ENCODE measurements around the gene SH3BP5L. TPM values are rescaled to one million over a fixed set of nuclear protein-coding genes. Genes with fewer than 3 reads are reported as not detected.

SH3BP5L gene
- total and polyA plus RNA-seq, 2 of the 13 experiments (the other 11 are each of a cell fraction or from before 2014, with no cell fraction given) = 10.3 to 14.9 TPM

DNA sequence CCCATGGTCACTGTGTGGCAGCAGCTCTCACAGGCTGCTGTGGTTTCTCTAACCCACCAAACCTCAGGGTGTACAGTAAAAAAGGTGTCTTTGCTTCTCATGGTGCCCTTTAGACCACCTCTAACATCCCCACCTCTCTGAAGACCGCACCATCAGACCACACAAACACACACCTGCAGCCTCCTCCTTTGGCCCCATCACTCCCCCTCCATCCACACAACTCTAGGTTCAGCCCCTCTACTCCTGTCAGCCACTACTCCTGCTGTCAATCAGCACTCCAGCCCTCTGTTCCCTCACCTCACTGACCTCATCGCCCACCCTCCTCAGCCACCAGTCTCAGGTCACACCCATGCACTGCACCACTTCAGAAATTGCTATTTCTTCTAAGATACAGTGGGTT lies 25.7 kb upstream of the SH3BP5L start (continued):
- TF ChIP-seq ZNF816 (CRISPR knock-in tag; IDR thresholded peaks at IDR 0.05; ENCODE audit: borderline replicate concordance) (no peak), ZNF496 (CRISPR knock-in tag; IDR thresholded peaks at IDR 0.05; ENCODE audit: insufficient replicate concordance) (no peak), ZNF224 (CRISPR knock-in tag; IDR thresholded peaks at IDR 0.05) (no peak), CC2D1A (CRISPR knock-in tag; IDR thresholded peaks at IDR 0.05) (no peak), POLR2A (IDR thresholded peaks at IDR 0.05; ENCODE audit: insufficient read depth in 1 of 2, low read depth in 2 of 2, low read length in 2 of 2) (peak in 1 of 2 experiments; percentile 39; a peak in 1 of 4 replicates), ZNF143 (CRISPR knock-in tag; IDR thresholded peaks at IDR 0.05) (no peak), KDM3A (CRISPR knock-in tag; IDR thresholded peaks at IDR 0.05; ENCODE audit: low read depth) (no peak)
- TF ChIP-seq, protein P1, sequence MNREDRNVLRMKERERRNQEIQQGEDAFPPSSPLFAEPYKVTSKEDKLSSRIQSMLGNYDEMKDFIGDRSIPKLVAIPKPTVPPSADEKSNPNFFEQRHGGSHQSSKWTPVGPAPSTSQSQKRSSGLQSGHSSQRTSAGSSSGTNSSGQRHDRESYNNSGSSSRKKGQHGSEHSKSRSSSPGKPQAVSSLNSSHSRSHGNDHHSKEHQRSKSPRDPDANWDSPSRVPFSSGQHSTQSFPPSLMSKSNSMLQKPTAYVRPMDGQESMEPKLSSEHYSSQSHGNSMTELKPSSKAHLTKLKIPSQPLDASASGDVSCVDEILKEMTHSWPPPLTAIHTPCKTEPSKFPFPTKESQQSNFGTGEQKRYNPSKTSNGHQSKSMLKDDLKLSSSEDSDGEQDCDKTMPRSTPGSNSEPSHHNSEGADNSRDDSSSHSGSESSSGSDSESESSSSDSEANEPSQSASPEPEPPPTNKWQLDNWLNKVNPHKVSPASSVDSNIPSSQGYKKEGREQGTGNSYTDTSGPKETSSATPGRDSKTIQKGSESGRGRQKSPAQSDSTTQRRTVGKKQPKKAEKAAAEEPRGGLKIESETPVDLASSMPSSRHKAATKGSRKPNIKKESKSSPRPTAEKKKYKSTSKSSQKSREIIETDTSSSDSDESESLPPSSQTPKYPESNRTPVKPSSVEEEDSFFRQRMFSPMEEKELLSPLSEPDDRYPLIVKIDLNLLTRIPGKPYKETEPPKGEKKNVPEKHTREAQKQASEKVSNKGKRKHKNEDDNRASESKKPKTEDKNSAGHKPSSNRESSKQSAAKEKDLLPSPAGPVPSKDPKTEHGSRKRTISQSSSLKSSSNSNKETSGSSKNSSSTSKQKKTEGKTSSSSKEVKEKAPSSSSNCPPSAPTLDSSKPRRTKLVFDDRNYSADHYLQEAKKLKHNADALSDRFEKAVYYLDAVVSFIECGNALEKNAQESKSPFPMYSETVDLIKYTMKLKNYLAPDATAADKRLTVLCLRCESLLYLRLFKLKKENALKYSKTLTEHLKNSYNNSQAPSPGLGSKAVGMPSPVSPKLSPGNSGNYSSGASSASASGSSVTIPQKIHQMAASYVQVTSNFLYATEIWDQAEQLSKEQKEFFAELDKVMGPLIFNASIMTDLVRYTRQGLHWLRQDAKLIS (CRISPR knock-in tag; IDR thresholded peaks at IDR 0.05) = no peak

DNA sequence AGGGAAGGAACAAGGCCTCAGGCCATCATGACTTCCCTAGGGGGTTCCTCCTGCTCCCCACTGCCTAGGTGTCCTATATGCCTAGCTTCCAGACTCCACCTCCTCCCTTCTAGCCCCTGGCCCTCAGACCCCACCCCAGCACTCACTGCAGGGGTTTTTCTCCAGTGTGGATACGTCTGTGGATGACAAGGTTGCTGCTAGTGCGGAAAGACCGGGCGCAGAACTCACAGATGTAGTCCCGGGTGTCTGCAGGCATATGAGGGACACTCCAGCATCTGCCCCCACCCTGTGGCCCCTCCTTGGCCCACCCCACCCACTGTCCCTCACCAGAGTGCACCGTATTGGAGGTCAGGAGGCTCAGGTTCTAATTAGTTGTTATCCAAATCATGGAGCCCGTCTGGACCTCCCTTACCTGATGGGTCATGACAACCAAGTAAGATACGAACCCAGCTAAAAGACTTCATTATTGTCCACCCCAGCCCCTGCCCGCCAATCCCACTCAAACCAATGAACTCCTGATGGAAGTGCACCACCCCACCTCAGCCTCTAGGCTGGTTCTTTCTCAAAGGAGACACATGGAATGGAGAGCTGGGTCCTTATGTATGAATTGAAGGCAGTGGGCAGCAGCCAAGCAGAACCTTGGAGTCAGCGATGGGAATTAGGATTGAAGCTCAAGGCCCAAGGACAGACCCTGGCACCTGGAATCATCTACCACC lies 25.0 kb upstream of the SH3BP5L start:
- ATAC-seq (peak; percentile 20), FAIRE-seq (no peak), DNase-seq (ENCODE audit: low spot score) (no peak)
- Histone ChIP-seq H3K9ac (ENCODE audit: insufficient read depth, low read depth, low read length) (no peak overlapping the region), H3K27ac (ENCODE audit: extremely low read length, insufficient read depth, low read length) (no peak overlapping the region), H4K20me1 (ENCODE audit: insufficient read depth, low read length) (0 out of 2 replicates have a peak, but pooled peaks cover 3% of the 10 kb centered on the region), H3K4me2 (ENCODE audit: low read depth, low read length) (no peak overlapping the region), H3K4me3 (replicated peaks in 1 of 3; ENCODE audit: insufficient read depth in 1 of 3, low read depth in 2 of 3, low read length in 3 of 3) (no peak overlapping the region), H3K36me3 (replicated peaks in 1 of 2; ENCODE audit: control insufficient read depth in 1 of 2, insufficient read depth in 2 of 2, low read length in 2 of 2) (peaks cover 25 to 70% of the 10 kb centered on the region in 2 experiments), H3K79me2 (ENCODE audit: insufficient read depth, low read length) (no peaks in the 10 kb centered on the region), H2AFZ (ENCODE audit: low read length) (no peak overlapping the region), H3K9me3 (ENCODE audit: low read length) (no peaks in the 10 kb centered on the region), H3K27me3 (ENCODE audit: control insufficient read depth in 1 of 2, insufficient read depth in 2 of 2, low read length in 2 of 2) (no peaks in the 10 kb centered on the region), H3K4me1 (ENCODE audit: insufficient read depth, low read length) (no peaks in the 10 kb centered on the region)
- POLR2A ChIA-PET = interaction anchor here (0.8 to 1.3 kb wide), 2 partner anchors 12 to 25 kb away, joined by 3 to 6 read pairs; partner anchors contain the start of genes SH3BP5L and ZNF672
- no peak for TF ChIP-seq HNF4A (CRISPR knock-in tag; IDR thresholded peaks at IDR 0.05)
- TF ChIP-seq IKZF1 (IDR thresholded peaks at IDR 0.05) = no peak
- no peak for TF ChIP-seq DMAP1 (CRISPR knock-in tag; IDR thresholded peaks at IDR 0.05)
- no peak for TF ChIP-seq ZNF768 (CRISPR knock-in tag; IDR thresholded peaks at IDR 0.05)
- TF ChIP-seq ZNF678 (CRISPR knock-in tag; IDR thresholded peaks at IDR 0.05) = no peak
- TF ChIP-seq ATF7-NPFF (CRISPR knock-in tag; IDR thresholded peaks at IDR 0.05; ENCODE audit: low read depth) = no peak
- TF ChIP-seq, protein P2, sequence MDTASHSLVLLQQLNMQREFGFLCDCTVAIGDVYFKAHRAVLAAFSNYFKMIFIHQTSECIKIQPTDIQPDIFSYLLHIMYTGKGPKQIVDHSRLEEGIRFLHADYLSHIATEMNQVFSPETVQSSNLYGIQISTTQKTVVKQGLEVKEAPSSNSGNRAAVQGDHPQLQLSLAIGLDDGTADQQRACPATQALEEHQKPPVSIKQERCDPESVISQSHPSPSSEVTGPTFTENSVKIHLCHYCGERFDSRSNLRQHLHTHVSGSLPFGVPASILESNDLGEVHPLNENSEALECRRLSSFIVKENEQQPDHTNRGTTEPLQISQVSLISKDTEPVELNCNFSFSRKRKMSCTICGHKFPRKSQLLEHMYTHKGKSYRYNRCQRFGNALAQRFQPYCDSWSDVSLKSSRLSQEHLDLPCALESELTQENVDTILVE (CRISPR knock-in tag; IDR thresholded peaks at IDR 0.05) = no peak
- TF ChIP-seq RBFOX2 (IDR thresholded peaks at IDR 0.05; ENCODE audit: low read depth, low read length) = 0 out of 2 replicates have a peak, but pooled peaks have one; percentile 24
- no TSS peak for BruUV-seq (replicated peaks)
- CTCF ChIA-PET (ENCODE audit: low intra/inter-chr PET ratio, low total read pairs) = no interaction called here
- intact Hi-C loops (cut with micrococcal nuclease; ENCODE audit: unreplicated experiment) (no loop called here), in situ Hi-C loops (cut with HindIII; ENCODE audit: extremely low pct_ligation_motif_present, low pct_unique_long_range_greater_than_20kb) (no loop called here)
- 91% methylated on average over 9 of the region's 10 CpGs for WGBS (ENCODE audit: low lambda C conversion rate)
